ENCODE results near the gene TBC1D1.

The TBC1D1 gene

DNA sequence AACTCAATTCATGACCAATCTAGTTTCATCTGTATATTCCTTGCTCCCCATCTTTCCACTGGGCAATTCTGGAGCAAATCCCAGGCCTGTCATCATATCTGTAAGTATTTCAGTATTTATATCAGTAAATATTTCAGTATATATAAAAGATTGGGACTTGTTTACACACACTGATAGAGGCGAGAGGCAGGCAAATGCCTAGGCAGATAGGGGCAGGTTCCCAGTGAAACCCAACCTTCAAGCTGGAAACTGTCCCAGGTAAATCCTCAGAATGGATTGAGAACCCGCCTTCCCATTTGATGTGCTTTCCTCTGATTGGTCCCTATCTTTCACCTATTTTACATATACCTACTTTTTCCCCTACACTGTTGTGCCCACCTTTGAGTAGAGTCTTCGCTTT is 23.8 kb upstream of the TBC1D1 start:
- H3K4me3 Mint-ChIP-seq = no peak overlapping the region
- no peak overlapping the region for H3K27ac Mint-ChIP-seq

DNA sequence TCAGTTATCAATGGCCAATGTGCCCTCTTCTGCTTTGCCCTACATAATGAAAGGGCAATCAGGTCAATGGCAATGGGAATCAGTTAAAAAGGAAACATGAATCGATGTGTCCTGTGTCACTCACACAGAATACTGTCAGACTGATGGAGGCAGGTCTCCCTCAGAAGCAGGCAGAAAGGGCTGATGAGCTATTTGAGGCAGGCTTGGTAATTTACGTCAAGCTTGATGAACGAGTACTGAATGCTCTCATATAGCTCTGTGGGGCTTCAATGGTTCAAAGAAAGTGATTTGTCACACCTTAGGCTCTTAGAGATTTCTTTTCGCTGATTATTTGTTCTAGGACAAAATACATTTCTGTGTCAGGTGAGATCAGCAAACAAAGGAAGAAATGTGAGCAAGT is 22.6 kb upstream of the TBC1D1 start:
- Mint-ChIP-seq H3K4me1 (peaks cover 14% of the 10 kb centered on the region), H3K9me3 (no peaks in the 10 kb centered on the region), H3K27me3 (ENCODE audit: low read depth) (peaks cover 4% of the 10 kb centered on the region), H3K36me3 (ENCODE audit: low read depth) (peaks cover 23% of the 10 kb centered on the region), H3K27ac (no peak overlapping the region), H3K4me3 (no peak overlapping the region)
- no peak for TF ChIP-seq CTCF (IDR thresholded peaks at IDR 0.05; ENCODE audit: unreplicated experiment in 3 of 3)

More for the DNA sequence above, 23.8 kb upstream of the TBC1D1 start:
- no peak for TF ChIP-seq CTCF (IDR thresholded peaks at IDR 0.05; ENCODE audit: unreplicated experiment in 3 of 3)
- peaks cover 14% of the 10 kb centered on the region for H3K4me1 Mint-ChIP-seq
- peaks cover 29% of the 10 kb centered on the region for H3K36me3 Mint-ChIP-seq (ENCODE audit: low read depth)
- H3K27me3 Mint-ChIP-seq (ENCODE audit: low read depth) = peaks cover 4% of the 10 kb centered on the region
- H3K9me3 Mint-ChIP-seq = no peaks in the 10 kb centered on the region

GRCh38 chr4:37872310-37872988 is 18.4 kb upstream of the TBC1D1 start:
- H3K4me3 Mint-ChIP-seq = no peak overlapping the region
- peaks cover 7% of the 10 kb centered on the region for H3K27me3 Mint-ChIP-seq (ENCODE audit: low read depth)
- TF ChIP-seq CTCF (IDR thresholded peaks at IDR 0.05; ENCODE audit: unreplicated experiment in 3 of 3) = no peak
- H3K4me1 Mint-ChIP-seq = peaks cover 7% of the 10 kb centered on the region
- peaks cover 7% of the 10 kb centered on the region for H3K36me3 Mint-ChIP-seq (ENCODE audit: low read depth)
- no peak overlapping the region for H3K27ac Mint-ChIP-seq
- no peaks in the 10 kb centered on the region for H3K9me3 Mint-ChIP-seq

DNA sequence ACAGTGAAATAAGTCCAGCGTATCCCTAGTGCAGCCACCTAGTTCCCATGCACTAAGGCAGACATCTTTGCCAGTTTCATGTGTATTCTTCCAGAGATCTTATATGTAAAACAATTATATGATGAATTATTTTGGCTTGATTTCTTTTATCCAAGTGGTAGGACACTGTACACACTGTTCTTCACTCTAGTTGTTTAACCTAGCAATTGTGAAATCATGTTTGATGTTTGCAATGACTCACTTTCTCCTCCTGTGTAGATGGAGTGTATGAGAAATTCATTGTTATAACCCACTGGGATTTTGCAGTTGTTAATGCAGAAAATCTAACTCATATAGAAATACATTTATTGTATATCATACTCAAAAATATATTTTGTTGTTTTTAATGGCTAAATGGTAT is 17.5 kb upstream of the TBC1D1 start:
- H3K27ac Mint-ChIP-seq = no peak overlapping the region
- no peak for TF ChIP-seq CTCF (IDR thresholded peaks at IDR 0.05; ENCODE audit: unreplicated experiment in 3 of 3)
- H3K27me3 Mint-ChIP-seq (ENCODE audit: low read depth) = peaks cover 7% of the 10 kb centered on the region
- H3K36me3 Mint-ChIP-seq (ENCODE audit: low read depth) = no peaks in the 10 kb centered on the region
- no peak overlapping the region for H3K4me3 Mint-ChIP-seq
- H3K4me1 Mint-ChIP-seq = peaks cover 7% of the 10 kb centered on the region
- no peaks in the 10 kb centered on the region for H3K9me3 Mint-ChIP-seq

DNA sequence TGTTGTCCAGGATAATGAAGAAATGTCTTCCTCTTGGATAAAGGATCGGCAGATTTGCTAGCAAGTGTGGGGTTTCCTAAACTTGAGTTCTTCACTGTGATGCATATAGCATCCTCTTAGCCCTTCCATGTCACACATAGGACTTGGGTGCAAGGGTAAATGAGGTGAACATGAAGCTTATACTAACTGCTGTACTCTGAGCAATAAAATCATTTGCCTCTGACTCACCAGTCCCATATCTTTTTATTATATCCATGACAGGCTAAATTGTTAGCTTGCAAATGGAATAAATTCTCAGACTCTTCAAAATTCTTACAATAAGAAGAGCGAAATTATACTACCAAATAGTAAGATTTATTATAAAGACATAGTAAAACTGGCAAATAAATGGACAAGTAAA is 14.7 kb upstream of the TBC1D1 start:
- no peak for TF ChIP-seq CTCF (IDR thresholded peaks at IDR 0.05; ENCODE audit: unreplicated experiment in 3 of 3)
- H3K9me3 Mint-ChIP-seq = no peaks in the 10 kb centered on the region
- H3K4me3 Mint-ChIP-seq = no peak overlapping the region
- no peak overlapping the region for H3K27ac Mint-ChIP-seq
- H3K4me1 Mint-ChIP-seq = peaks cover 7% of the 10 kb centered on the region
- H3K36me3 Mint-ChIP-seq (ENCODE audit: low read depth) = no peaks in the 10 kb centered on the region
- peaks cover 3% of the 10 kb centered on the region for H3K27me3 Mint-ChIP-seq (ENCODE audit: low read depth)

DNA sequence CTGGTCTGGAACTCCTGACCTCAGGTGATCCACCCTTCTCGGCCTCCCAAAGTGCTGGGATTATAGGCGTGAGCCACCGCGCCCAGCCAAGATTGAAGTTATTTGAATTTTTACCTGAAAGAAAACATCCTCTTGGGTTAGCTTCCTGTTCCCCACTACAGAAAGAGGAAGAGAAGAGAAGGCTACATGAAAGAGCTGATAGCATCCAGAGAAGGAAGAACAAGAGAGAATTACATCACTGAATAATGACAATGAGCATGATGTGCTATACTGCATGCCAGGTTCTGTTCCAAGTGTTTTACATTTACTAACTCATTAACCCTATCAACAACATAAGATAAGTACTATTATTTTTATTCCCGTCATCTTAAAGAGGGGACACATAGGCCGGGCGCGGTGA is 11.5 kb upstream of the TBC1D1 start:
- no peak overlapping the region for H3K27ac Mint-ChIP-seq
- no peak for TF ChIP-seq CTCF (IDR thresholded peaks at IDR 0.05; ENCODE audit: unreplicated experiment in 3 of 3)
- peaks cover 7% of the 10 kb centered on the region for H3K4me1 Mint-ChIP-seq
- no peaks in the 10 kb centered on the region for H3K36me3 Mint-ChIP-seq (ENCODE audit: low read depth)
- peaks cover 15% of the 10 kb centered on the region for H3K27me3 Mint-ChIP-seq (ENCODE audit: low read depth)
- H3K4me3 Mint-ChIP-seq = no peak overlapping the region
- no peaks in the 10 kb centered on the region for H3K9me3 Mint-ChIP-seq

Data from nephron (organoid).